Left hindlimb (tissue), 1 donor: Measurements from ENCODE around the gene RPRD2.
A peak's percentile ranks its signal among the peaks of the same experiment; 100 is the strongest.

ENCODE experiments used
- DNase-seq: peaks from one replicate; pipeline ENCODE4 v3.0.0-alpha.2; 2018

RPRD2 gene

DNA sequence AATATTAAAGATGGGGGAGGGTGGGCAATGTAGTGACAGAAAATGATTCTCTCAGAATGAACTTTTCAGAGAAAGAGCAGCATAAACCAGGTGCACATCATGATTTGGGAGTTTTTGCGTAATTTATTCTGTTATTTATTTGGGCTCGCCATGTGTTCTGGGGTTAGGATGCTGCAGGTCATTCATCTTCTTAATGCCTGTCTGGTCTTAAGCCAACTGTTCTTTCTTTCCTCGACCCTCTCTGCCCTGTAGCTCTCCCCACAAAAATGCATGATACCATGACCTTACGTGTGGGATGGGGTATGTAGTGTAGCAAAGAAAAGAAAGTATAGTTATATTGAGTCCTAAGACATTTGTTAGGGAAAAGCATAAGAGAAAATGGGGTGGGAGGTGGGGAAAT lies 110.9 kb downstream of the RPRD2 start:
- DNase-seq: no peak

DNA sequence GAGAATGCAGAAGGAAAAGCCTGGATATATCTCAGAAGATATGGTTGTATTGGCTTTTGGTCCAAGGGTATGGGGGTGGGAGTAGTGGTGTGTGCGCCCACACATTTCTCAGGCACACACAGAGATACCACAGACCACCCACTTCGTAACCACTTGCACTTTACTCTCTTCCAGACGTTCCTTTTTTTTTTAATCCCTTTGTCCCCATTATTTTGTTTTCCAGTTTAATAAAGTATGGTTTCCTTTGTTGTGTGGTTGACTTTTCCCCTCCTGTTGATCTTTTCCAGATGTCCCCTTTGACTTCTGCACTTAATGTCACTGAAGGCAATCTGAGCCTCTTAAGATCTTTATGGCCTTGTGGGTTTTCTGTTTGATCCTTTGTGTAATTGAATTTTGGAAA lies 112.8 kb downstream of the RPRD2 start:
- no peak for DNase-seq

DNA sequence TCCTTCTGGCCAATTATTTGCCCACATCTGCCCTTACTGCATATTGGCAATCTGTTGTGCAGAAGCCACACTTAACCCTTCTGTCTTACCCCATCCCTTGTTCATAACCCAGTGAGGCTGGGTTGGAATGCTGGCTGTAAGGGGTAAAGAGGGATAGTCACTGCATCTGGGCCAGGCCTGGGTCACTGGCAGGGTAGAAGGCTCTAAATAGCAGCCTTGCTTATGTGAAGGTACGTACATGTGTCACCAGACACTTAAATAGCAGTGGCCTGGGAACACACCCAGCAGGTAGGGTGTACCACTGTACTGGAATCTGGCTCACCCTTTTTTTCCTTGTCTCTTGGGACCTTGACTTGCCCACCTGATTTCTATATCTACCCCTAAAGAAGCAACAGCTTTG lies 113.4 kb downstream of the RPRD2 start:
- no peak for DNase-seq

DNA sequence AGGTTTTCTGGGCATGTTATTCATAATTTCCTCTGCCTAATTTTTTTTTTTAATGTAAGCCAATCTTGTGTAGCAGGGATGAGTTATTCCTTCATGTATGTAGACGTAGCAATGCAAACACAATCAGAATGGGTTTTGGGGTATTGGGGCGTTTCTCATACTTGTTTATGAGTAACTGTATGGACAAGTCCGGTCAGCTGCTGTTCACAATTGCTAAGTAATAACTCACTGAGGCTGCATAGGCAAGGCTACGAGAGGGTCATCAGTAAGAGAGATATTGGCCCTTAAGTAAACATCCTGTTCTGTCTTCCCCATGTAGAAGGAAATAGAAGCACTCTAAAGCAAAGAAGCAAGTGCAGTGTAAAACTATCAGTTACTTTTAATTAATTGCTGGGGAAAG lies 113.8 kb downstream of the RPRD2 start:
- DNase-seq: no peak

DNA sequence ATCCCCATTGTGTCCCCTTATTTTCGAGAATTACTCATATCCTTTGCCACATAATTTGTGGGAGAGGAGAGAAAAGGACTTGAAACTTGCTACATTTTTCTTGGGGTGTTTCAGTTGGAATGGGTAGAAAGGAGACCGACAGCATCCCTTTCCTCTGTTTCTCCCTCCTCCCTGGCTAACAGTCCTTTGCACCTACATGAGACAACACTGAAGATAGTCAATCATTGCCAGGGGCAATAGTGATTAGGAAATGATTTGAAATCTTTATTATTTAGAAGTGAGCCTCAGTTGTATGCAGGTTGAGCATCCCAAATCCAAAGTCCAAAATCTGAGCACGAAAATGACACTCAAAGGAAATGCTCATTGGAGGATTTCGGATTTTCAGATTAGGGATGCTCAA lies 115.4 kb downstream of the RPRD2 start:
- DNase-seq: no peak

DNA sequence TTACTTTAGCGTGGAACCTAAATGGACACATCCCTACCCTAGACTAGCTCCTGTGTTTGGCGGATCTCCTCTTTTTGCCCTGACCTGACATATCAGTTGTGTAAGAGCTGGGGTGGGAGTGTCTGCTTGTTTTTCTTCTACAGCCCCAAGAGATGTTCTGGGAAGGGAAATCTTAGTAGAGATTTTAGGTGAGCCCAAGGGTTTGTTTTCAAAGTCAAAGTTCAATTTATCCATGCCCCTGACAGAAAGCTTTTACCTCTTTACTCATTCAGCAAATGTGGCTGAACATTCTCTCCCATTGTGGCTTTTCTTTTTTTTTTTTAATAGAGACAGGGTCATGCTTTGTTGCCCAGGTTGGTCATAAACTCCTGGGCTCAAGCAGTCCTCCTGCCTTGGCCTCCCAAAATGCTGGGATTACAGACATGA lies 116.0 kb downstream of the RPRD2 start:
- no peak for DNase-seq

DNA sequence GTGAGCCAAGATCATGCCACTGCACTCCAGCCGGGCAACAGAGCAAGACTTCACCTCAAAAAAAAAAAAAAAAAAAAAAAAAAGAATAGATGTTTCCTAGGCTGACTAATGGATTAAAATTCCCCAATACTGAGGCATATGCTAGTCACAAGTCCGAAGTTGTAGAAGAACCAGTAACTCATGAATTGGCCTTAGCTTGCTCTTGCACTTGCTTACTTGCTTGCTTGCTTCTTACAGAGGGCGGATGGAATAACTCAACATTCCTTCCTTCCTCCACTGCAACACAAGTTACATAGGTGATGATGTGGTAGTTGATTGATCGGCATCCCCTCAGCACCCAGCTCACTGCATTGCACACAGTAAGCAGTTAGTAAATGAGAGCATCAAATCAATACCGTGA lies 120.5 kb downstream of the RPRD2 start:
- no peak for DNase-seq

DNA sequence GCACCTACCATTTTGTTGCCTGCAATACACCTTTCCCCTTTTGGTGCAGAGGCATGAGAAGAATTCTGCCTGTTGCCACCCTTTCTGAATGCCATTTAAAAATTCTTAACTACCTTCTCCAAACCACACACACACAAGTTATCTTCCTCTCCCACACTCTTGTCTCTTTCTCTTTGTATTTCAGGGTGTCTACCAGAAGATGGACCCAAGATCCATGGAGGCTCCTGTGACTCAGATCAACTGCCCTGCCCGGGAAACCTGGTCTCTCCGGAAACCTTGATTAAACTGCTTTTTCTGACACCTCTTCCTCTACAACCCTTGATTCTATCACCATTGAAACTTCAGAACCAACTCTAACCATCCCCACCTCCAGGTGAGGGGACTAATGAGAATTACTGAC lies 120.9 kb downstream of the RPRD2 start:
- no peak for DNase-seq

DNA sequence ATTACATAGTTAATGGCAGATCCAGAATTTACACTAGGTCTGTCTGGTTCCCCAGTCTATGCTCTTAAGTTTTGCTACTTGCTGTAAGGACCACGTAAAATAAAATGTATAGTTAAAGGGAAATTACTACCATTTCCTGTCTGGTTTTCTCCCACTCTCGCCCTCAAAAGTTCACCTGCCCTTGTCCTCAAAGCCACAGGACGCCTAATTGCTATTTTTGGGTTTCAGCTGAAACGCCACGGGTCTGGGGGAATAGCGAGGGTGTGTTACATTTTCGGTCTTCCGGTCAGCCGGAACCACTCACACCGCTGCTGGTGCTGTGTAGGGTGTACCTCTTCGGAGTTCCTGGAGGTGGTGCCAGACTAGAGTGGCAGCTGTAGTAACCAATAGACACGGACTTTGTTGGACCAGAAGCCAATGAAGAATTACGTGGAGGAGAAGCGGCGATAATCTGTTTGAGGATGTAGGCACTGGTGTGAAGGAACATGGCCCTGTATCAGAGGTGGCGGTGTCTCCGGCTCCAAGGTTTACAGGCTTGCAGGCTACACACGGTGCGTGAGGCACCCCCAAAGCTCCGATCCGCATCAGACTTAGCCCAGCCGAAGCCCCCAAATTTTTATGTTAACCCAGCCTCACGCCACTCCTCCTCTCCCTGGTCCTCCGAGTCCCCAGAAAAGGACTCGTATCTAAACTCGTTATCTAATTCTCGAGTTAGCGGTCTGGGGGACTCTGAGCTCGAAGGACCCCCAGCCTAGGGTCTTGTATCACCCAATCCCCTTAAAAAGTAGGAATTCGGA lies 123.2 kb downstream of the RPRD2 start, which contains the start of gene TARS2:
TSS of gene TARS2 (plus strand) at position 454 of the 797 bp plus-strand sequence. CDS start at position 486, 32 bp downstream.
- peak; percentile 97 for DNase-seq

DNA sequence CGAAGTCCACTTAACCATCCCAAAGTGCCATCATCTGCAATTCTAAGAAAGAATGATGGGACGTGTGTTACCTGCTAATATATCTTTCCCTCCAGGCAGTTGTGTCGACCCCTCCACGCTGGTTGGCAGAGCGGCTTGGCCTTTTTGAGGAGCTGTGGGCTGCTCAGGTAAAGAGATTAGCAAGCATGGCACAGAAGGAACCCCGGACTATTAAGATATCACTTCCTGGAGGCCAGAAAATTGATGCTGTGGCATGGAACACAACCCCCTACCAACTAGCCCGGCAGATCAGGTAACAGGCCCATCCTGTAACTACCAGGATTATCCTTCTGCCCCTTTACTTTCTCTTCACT lies 123.8 kb downstream of the RPRD2 start:
- no peak for DNase-seq

DNA sequence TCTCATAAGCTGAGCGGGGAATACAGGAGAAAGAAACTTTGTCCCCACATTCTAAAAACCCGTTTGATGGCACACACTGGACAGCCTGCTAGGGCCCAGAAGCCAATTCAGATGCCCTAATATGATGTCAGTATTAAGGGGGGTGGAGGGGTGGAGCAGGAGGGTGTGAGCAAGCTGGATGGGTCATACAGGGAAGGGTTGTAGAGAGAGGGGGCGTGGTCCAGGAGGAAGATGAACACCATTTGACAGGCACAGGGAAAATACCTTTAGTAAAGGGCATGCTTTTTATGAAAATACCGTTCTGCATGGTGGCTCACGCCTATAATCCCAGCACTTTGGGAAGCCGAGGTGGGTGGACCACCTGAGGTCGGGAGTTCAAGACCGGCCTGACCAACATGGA lies 129.2 kb downstream of the RPRD2 start:
- no peak for DNase-seq

DNA sequence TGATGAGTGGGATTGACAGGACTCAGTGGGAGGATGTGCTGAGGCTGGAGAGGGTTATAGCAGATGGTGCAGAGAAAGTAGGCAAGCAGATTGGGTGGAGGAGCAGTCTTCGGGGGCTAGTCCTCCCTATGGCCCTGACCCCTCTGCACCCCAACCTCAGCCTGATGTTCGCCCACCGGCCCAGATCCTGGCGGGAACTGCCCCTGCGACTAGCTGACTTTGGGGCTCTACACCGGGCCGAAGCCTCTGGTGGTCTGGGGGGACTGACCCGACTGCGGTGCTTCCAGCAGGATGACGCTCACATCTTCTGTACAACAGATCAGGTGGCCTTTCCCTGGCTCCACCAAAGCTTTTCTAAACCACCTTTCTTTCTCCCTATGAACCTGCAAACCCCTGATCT lies 134.4 kb downstream of the RPRD2 start:
- DNase-seq: no peak

DNA sequence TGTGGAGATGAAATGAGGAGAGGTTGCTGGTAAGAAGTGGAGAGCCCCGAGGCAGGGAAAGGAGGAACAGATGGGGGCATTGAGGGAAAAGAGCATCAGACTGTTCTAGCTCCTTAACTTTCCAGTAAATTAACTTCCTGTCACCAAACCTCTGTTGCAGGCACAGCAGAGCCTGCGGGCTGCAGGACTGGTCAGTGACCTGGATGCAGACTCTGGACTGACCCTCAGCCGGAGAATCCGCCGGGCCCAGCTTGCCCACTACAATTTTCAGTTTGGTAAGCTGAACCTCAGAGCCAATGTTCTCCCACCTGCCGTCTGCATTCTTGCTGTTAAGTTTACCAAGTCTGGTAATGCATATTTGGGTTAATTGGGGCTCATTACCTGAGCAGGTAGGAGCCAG lies 141.5 kb downstream of the RPRD2 start:
- DNase-seq: no peak

DNA sequence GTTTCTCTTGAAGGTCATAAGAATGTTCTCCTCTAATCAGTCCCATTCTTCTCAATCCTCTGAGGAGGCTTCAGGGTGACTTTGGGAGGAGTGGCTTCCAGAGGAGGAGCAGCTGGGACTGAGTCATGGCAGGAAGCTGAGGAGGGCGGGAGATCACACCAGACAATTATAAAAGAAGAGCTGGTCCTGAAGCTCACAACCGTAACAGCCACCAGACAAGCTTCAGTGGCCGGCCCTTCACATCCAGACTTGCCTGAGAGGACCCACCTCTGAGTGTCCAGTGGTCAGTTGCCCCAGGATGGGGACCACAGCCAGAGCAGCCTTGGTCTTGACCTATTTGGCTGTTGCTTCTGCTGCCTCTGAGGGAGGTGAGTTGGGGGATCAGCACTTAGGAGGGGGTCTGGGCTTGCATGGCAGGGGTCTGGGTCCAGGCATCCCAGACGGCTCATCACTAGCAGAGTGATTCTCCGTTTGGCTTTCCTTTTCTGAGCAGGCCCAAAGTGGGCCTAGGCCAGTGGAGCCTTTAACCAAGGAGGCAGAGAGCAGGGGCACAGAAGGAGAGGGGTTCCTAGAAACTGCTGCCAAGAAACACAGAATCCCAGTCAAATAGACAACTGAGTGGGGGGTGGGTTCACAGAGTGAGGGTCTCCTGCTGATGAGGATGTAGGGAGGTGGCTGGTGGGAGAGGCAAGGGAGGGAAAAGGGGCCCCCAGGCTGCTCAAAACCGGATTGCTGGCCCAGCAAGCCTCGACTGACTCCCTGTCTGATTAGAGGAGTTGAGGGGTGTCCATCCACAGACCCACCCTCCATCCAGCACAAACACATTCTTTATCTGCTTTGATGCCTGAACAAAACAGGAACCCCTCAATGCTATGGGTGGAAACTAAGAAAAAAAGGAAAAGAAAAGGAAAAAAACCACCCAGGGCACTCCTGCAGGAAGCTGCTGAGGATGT lies 144.2 kb downstream of the RPRD2 start, which contains the start of gene ECM1:
TSS of gene ECM1 (plus strand) at position 198 of the 953 bp plus-strand sequence. CDS start at position 299, 101 bp downstream.
- no peak for DNase-seq

DNA sequence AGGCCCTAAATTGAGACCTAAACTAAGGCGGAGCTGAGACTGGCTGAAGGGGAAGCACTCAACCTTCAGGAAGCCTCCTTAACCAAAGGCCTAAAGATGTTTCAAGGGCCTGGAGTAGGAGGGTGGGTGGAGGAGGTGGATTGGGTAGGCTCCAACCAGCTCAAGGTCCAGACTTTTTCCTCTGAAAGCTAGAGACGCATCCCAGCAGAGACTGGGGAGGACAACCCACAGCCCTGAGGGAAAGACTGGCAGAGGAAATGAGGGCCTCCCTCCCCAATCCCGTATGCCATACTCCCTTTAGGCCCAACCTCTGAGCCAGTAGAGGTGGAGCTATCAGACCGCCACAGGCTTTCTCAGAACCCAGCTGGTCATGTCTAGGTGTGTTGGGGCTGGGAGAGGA lies 145.0 kb downstream of the RPRD2 start:
- DNase-seq: no peak

DNA sequence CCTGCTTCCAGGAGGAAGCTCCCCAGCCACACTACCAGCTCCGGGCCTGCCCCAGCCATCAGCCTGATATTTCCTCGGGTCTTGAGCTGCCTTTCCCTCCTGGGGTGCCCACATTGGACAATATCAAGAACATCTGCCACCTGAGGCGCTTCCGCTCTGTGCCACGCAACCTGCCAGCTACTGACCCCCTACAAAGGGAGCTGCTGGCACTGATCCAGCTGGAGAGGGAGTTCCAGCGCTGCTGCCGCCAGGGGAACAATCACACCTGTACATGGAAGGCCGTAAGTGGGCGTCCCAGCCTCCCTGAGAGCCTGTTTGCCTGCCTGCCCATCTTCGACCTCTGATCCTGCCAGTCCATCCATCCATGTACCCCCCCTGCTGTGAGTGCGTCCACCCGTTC lies 147.6 kb downstream of the RPRD2 start:
- DNase-seq: no peak

DNA sequence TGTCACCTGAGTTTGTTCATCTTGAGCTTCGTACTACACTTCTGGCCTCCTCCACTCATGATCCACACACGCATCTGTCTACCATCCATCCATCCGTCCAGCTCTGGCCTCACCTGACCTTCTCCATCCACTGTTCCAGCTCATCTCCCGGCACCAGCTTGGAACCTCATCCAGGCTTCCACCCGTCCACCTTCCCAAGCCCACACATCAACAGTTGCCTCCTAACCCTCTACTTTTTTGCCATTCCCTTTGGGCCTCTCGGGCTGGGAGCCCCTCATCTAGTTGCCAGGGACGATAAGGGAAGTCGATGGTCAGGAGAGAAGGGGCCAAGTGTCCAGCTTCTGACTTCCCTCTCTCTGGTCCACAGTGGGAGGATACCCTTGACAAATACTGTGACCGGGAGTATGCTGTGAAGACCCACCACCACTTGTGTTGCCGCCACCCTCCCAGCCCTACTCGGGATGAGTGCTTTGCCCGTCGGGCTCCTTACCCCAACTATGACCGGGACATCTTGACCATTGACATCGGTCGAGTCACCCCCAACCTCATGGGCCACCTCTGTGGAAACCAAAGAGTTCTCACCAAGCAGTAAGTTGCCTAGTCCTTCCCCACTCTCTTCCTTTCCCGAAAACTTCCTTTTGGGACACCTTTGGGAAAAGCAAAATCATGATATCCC lies 148.2 kb downstream of the RPRD2 start:
- no peak for DNase-seq

DNA sequence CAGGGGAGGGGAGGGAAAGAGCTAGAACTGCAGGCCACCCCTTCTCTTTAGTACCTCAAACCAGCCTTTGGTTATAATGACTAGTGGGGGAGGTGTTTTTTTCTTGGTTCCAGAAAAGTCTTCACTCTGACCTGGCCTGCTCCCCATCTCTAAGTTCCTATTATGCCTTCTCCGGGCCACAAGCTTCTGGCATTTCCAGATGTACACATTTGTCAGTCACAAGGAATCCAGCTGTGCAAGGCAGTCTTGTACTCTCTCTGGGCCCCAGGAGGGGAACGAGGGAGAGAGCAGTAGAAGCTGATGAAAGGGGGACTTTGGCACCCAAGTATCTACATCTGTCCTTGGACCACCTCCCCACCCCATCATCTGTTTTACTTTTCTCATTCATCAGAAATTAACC lies 148.9 kb downstream of the RPRD2 start:
- no peak for DNase-seq

DNA sequence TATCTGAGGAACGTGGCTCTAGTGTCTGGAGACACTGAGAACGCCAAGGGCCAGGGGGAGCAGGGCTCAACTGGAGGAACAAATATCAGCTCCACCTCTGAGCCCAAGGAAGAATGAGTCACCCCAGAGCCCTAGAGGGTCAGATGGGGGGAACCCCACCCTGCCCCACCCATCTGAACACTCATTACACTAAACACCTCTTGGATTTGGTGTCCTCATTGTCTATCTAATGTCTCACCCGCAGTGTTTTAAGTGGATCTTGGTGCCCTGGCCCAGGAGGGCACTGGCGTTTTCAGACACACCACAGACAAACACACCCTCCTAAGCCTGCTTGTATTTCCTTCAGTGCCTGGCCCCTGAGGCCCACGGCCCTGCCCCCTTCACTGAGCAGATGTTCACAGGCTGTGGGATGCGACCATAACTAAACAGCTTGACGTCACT lies 149.4 kb downstream of the RPRD2 start:
- DNase-seq: no peak

DNA sequence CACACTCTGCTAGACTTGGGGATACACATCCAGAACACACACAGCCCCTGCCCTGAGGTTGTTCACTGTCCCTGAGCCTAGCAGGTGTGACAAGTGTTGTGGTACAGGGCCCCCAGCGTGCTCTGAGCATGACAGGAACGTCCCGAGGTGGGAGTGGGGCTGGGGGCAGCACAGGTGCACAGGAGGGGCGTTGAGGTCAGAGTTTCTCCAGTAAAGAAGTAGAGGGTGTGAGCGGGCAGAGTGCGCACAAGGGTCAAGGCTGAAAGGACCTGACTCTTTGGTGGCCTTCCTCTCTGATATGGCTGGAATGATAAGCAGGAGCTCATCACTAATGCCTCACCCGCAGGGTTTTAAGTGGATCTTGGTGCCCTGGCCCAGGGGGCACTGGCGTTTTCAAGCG lies 150.3 kb downstream of the RPRD2 start:
- DNase-seq: no peak

DNA sequence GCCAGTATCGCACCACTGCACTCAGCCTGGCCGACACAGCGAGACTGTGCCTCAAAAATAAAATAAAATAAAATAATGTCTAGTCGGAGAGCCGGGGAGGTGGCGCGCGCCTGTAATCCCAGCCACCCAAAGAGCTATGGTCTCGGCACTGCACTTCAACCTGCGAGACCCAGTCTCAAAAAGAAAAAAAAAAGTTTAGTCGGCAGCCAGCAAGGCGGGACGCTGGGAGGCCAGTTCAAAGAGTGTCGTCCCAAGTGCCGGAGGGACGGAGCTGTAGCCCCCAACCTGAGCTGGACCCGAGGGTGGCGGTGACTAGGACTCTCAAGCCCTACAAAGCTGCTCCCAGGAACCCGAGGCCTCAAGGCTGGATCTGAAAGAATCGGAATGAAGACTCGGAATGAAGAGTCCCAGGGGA lies 151.0 kb downstream of the RPRD2 start:
- no peak for DNase-seq

DNA sequence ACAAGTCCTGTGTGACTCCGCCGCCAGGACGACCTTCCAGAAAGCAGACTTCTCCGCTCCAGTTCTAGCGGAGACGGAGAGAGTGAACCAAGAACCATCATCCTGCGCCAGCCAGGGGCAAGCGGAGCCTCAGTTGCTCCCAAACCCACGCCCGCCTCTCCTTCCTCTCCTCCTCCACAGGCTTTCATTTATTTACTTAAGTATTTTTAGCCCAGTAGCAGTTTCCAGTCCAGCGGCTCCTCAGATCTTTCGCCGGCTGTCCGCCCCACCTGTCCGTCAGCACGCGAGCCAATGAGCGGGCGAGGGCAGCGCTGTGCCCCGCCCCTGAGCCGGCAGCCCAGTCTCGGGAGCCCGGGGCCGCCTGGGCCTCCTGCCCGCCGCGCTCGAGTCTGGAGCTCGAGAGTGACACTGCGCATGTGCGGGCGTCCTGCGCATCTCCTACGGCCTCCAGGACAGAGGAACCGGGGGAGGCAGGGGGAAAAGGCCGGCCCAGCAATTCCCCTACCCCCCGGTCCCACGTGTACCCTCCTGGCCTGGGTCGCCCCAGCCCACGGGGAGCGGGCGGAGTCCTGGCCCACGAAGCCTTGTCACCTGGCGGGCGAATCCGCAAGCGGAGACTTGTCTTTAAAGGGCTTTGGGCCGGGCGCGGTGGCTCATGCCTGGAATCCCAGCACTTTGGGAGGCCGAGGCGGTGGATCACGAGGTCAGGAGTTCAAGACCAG lies 151.5 kb downstream of the RPRD2 start, which contains the start of gene FALEC:
TSS of gene FALEC (plus strand) at position 425 of the 722 bp plus-strand sequence.
- DNase-seq: peak; percentile 97
